ENCODE results near the gene PIGR.

PIGR gene

GRCh38 chr1:206909161-206909882 is 36.9 kb downstream of the PIGR start:
- DNase-seq = no peak

DNA sequence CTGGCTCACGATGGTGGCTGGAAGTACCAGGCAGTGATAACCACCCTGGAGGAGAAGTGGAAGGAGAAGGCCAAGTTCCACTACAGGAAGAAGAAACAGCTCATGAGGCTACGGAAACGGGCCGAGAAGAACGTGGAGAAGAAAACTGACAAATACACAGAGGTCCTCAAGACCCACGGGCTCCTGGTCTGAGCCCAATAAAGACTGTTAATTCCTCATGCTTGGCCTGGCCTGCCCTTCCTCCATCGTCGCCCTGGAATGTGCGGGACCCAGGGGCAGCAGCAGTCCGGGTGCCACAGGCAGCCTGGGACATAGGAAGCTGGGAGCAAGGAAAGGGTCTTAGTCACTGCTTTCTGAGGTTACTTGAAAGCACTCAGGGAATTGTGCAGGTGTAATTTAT is 38.2 kb downstream of the PIGR start:
- DNase-seq = no peak

GRCh38 chr1:206907304-206907991 is 38.8 kb downstream of the PIGR start:
- DNase-seq = no peak

DNA sequence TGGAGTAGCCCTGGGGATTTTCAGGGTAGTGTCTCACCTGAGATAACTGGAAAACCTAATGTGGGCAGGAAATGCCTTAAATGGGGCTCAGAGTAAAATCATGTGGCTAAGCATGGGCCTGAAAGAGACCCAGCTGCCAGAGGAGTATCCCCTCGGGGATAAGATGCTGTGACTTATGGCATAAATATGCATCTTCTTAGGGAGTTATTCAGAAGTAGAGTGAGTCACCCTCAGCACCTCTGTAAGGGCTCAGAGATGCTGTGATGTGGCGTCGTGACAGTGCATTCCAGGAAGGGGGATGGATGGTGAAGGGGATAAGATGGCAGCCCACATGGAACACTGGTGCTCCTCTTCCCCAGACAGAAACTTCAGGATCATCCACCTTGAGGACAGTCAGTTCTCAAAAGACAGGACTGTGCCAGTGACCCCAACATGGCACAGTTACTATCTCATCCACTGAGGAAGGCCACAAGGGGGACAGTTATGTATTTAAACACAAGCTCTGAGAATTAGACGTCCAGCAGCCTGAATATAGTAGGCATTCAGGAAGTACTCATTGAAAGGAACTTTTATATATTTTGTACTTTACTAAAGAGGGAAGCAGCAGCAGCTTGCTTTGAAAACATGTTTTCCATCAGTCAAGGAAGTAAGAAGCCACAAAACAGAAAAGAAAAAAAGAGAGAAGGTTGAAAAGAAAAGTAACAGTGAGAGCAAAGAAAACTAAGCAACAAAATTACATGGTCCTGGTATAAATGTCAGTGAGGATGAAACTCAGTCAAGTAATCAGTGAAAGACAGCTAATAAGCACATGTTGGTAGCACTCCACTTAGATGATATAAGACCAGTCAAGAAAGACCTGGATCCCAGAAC is 40.7 kb downstream of the PIGR start:
- DNase-seq = peak in 1 of 2 donors; percentile 16

GRCh38 chr1:206904423-206905142 is 41.7 kb downstream of the PIGR start:
- no peak for DNase-seq

DNA sequence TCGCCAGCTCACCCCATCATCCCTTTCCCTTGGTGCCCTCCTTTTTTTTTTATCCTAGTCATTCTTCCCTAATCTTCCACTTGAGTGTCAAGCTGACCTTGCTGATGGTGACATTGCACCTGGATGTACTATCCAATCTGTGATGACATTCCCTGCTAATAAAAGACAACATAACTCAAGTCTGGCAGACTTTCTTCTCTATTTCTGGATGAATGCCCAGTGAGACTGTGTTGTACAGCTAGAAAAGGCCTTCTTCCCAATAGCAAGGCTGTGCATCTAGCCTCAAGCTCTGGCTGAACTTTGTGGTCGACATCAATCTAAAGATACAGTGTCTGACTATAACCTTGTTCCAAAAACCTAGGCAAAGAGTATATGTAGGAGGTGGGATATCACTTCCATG is 42.6 kb downstream of the PIGR start:
- DNase-seq = no peak

DNA sequence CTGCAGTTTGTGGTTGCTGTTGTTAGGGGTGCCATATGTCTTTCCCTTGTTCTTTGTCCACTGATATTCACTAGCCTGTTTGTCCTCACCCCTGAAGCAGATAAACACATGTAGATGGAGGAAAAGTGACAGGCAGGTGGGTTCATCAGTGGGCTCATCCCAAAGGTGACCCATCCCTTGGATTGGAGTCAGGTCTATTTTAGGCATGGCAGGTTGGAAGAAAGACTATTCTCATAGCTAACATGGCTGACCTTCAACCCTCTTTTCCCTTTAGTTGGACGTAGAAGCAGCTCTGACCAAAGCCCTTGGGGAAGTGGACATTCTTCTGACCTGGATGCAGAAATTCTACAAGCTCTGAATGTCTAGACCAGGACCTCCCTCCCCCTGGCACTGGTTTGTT is 43.6 kb downstream of the PIGR start:
- DNase-seq = no peak

GRCh38 chr1:206901944-206902343 is 44.3 kb downstream of the PIGR start:
- DNase-seq = no peak

DNA sequence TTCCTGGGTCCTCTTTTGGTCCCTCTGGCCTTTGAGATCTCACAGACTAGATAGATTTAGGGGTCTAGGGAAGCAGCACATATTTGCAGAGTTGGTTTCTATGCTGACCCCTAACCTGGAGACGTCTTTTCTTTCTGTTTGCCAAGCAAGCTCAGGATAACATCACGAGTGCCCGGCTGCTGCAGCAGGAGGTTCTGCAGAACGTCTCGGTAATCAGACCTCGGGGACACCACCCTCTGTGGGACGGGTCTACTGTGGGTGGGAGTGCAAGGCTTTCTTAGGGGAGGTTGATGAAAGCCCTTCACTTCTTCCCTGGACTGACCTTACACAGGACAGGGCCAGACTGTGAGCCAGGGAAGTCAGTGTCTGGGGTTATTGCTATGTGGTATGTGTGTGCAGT is 46.1 kb downstream of the PIGR start:
- DNase-seq = no peak

DNA sequence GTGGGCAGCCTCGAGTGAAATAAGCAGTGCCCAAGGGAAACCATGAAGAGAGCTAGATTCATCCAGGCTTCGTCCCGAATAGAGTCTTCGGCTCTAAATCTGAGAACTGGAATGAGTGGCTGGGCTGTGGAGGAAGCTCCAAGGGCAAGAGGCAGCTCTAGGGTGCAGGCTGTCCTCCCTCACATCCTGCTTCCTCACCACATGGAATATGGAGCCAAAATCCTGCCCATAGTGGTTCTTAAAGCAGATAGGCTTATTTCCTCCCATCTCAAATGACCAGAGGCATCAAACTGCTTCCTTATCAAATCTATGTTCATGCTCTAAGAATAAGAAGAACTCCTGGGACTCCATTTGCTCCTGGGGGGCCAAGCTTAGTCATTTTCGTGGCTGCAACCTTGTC is 46.5 kb downstream of the PIGR start:
- DNase-seq = no peak

GRCh38 chr1:206898915-206899431 is 47.3 kb downstream of the PIGR start:
- no peak for DNase-seq

- DNase-seq = no peak
Observed at GRCh38 chr1:206898089-206898914, 48.0 kb downstream of the PIGR start.

GRCh38 chr1:206897175-206897574 is 49.1 kb downstream of the PIGR start, which contains the start of gene IL24:
IL24 (plus strand) TSS chr1:206897443; CDS start chr1:206897833, 390 bp downstream.
- no peak for DNase-seq

DNA sequence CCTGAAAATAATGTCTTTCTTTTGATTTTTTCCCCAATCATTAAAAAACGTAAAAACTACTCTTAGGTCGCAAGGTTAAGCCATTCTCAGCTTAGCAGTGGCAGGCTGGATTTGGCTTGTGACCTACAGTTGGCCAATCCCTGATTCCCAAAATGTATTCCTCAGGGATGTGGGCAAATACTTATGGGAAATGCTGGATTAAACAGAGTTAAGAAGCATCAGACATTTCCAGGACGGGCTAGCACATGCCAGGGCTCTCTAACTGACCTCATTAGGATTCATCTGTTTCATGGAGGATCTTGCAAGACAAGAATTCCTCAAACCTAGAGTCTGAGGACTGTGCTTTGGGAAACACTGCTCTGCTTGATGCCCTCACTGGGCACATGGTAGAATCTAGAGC is 50.0 kb downstream of the PIGR start:
- no peak for DNase-seq

DNA sequence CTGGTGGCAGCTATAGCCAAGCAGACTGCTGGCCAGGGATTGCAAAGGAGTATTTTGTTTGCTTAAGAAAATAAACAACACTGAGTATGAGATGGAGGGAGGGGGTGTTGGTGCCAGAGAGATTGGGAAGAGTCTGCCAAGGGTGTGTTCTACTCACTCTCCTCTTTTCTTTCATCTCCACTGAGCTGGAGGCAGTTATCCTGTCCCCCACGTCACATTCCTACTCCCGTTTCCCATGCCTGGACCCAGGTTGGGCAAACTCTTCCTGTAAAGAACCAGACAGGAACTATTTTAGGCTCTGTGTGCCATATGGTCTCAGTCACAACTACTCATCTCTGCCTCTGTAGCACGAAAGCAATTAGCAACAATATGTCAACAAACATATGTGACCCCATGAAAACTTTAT is 50.4 kb downstream of the PIGR start:
- no peak for DNase-seq

DNA sequence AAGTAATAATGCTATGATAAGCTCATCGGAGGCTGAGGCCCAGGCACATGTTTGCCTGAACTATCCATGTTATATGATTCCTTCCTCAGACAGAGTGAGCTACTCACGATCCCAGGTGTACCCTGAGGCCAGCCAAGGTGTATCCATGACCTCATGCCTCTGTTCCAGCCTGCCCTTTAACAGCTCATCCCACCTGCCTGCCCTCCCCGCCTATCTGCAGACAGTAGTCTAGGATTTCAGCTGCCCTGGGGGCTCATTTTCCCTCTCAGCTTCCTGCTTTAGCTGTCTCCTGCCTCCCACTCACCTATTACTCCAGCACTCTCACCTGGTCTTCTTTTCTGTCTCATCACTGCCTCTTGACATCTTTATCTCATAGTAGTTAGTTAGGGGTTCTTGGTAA is 50.9 kb downstream of the PIGR start:
- DNase-seq = no peak

- DNase-seq = no peak
Observed at GRCh38 chr1:206893380-206893779, 52.9 kb downstream of the PIGR start.

GRCh38 chr1:206892351-206892984 is 53.8 kb downstream of the PIGR start:
- no peak for DNase-seq

DNA sequence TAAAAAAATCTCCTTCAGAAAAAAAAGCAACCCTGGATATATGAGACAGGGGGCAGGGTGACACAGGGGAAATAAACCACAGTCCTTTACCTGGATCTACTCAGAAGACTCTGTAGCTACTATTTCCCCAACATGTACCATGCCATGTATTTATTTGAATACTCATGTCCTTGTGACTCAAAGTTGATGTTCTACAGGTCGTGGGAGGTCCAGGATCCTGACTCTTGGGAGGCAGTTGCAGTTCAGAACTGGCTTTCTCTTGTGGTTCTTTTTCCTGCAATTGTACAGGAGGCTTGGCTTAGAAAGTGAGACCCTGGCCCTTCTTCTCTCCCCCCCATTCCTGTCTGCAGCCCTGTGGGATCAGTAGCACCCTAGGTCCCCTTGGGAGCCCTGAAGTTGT is 54.9 kb downstream of the PIGR start:
- no peak for DNase-seq

- peak; percentile 49 to 57 for DNase-seq
Observed at GRCh38 chr1:206890125-206891060, 55.9 kb downstream of the PIGR start.
